GM23338 (cell line): ENCODE results near the gene RCVRN. TPM values are rescaled to one million over a fixed set of nuclear protein-coding genes. Genes with fewer than 3 reads are reported as not detected.

Experiments used
- ATAC-seq: fragments of 200-7000 bp; cut with Tn5 transposase; 3 replicates; pipeline ENCODE4 v1.9.1; 2020
- DNase-seq: peaks from one replicate; pipeline ENCODE4 v3.0.0-alpha.2; 2015; ENCODE audit warnings: low spot score
- H2AFZ ChIP-seq: fragments of 200-600 bp; sonication (generic); 2 replicates; pipeline ENCODE4 v1.8.0; 2016; ENCODE audit warnings: antibody characterized with exemption, mild to moderate bottlenecking, moderate library complexity
- H3F3A ChIP-seq: fragments of 200-600 bp; sonication (generic); replicated peaks from 2 replicates; pipeline ENCODE4 v1.8.0; 2017; ENCODE audit warnings: antibody characterized with exemption, mixed run types, low read depth
- H3K27ac ChIP-seq: fragments of 200-600 bp; sonication (generic); 2 replicates; pipeline ENCODE4 v1.6.1; 2016; ENCODE audit warnings: low read depth
- H3K27me3 ChIP-seq: fragments of 200-600 bp; sonication (generic); 2 replicates; pipeline ENCODE4 v1.8.0; 2016; ENCODE audit warnings: mild to moderate bottlenecking, mixed run types, moderate library complexity; ENCODE audit not compliant: insufficient read depth
- H3K36me3 ChIP-seq: fragments of 200-600 bp; sonication (generic); 2 replicates; pipeline ENCODE4 v1.8.0; 2016; ENCODE audit warnings: mild to moderate bottlenecking; ENCODE audit not compliant: insufficient read depth
- H3K4me1 ChIP-seq: fragments of 200-600 bp; sonication (generic); 2 replicates; pipeline ENCODE4 v1.8.0; 2016; ENCODE audit warnings: mild to moderate bottlenecking, moderate library complexity; ENCODE audit not compliant: insufficient read depth
- H3K4me2 ChIP-seq: fragments of 200-600 bp; sonication (generic); 2 replicates; pipeline ENCODE4 v1.7.1; 2017; ENCODE audit warnings: mixed run types
- H3K4me3 ChIP-seq: fragments of 200-600 bp; sonication (generic); 2 replicates; pipeline ENCODE4 v1.6.1; 2016; ENCODE audit warnings: mixed run types
- H3K79me2 ChIP-seq: fragments of 200-600 bp; sonication (generic); replicated peaks from 2 replicates; pipeline ENCODE4 v1.8.0; 2017; ENCODE audit warnings: mild to moderate bottlenecking; ENCODE audit not compliant: insufficient read depth
- H3K9me2 ChIP-seq: fragments of 200-600 bp; sonication (generic); 2 replicates; pipeline ENCODE4 v1.8.0; 2017; ENCODE audit not compliant: insufficient read depth
- H4K20me1 ChIP-seq: fragments of 200-600 bp; sonication (generic); replicated peaks from 2 replicates; pipeline ENCODE4 v1.8.0; 2017; ENCODE audit warnings: mild to moderate bottlenecking; ENCODE audit not compliant: insufficient read depth
- H3K27ac Mint-ChIP-seq: 2 replicates; pipeline ENCODE4 v1.8.0; 2020; ENCODE audit warnings: inconsistent platforms, mild to moderate bottlenecking, moderate library complexity, mixed read lengths
- H3K27me3 Mint-ChIP-seq: 3 replicates; pipeline ENCODE4 v1.8.0; 2022; ENCODE audit warnings: low read depth, mild to moderate bottlenecking, moderate library complexity, mixed read lengths, inconsistent platforms; ENCODE audit not compliant: insufficient read depth, poor library complexity
- H3K36me3 Mint-ChIP-seq: 3 replicates; pipeline ENCODE4 v1.8.0; 2021; ENCODE audit warnings: low read depth, mild to moderate bottlenecking, inconsistent platforms, moderate library complexity, mixed read lengths
- H3K4me1 Mint-ChIP-seq: 3 replicates; pipeline ENCODE4 v1.8.0; 2020; ENCODE audit warnings: mild to moderate bottlenecking, inconsistent platforms, mixed read lengths
- H3K4me3 Mint-ChIP-seq: 3 replicates; pipeline ENCODE4 v1.8.0; 2021; ENCODE audit warnings: moderate library complexity, mild to moderate bottlenecking, inconsistent platforms, mixed read lengths
- H3K9me3 Mint-ChIP-seq: 3 replicates; pipeline ENCODE4 v1.8.0; 2020; ENCODE audit warnings: moderate library complexity, mild to moderate bottlenecking, inconsistent platforms, mixed read lengths
- CREB1 ChIP-seq: fragments of 250-450 bp; sonication (Bioruptor Pico); IDR thresholded peaks from 2 replicates; pipeline ENCODE4 v1.5.0; 2020; ENCODE audit warnings: low read depth, mild to moderate bottlenecking, moderate library complexity
- EZH2 ChIP-seq: fragments of 200-600 bp; sonication (generic); IDR thresholded peaks from one replicate; pipeline ENCODE4 v1.8.0; 2017; ENCODE audit warnings: antibody characterized with exemption, mild to moderate bottlenecking, low read depth; ENCODE audit not compliant: unreplicated experiment
- EZH2phosphoT487 ChIP-seq: fragments of 200-600 bp; sonication (generic); IDR thresholded peaks from one replicate; pipeline ENCODE4 v1.8.1; 2018; ENCODE audit warnings: antibody characterized with exemption; ENCODE audit not compliant: unreplicated experiment
- NANOG ChIP-seq: IDR thresholded peaks from 2 replicates; pipeline ENCODE4 v1.6.1; 2016; ENCODE audit warnings: antibody characterized with exemption, borderline replicate concordance
- STAT1 ChIP-seq: IDR thresholded peaks from one replicate; pipeline ENCODE4 v1.6.1; 2016; ENCODE audit warnings: antibody characterized with exemption; ENCODE audit not compliant: unreplicated experiment
- ZNF462 ChIP-seq: fragments of 250-450 bp; sonication (Bioruptor Pico); IDR thresholded peaks from 2 replicates; pipeline ENCODE4 v1.5.0; 2020; ENCODE audit warnings: mild to moderate bottlenecking, moderate library complexity
- polyA plus RNA-seq: library from polyadenylated mRNA; unstranded; fragments of >200 nt; fragmentation: Nextera tagmentation; extraction: Ambion mirVana; gene quantifications from 2 replicates; pipeline ENCODE4 v1.2.1, GENCODE V29; 2016
- total RNA-seq: library from RNA; depleted of rRNA; stranded (reverse); fragments of >200 nt; shearing (Covaris generic); gene quantifications from 2 replicates; pipeline ENCODE4 v1.2.3, GENCODE V29; 2014
- TF ChIP-seq, protein P1 (sequence below): IDR thresholded peaks from 2 replicates; pipeline ENCODE4 v1.6.1; 2016; ENCODE audit warnings: antibody characterized with exemption

The RCVRN gene
- total and polyA plus RNA-seq, 2 experiments from 2014 or later = not detected

DNA sequence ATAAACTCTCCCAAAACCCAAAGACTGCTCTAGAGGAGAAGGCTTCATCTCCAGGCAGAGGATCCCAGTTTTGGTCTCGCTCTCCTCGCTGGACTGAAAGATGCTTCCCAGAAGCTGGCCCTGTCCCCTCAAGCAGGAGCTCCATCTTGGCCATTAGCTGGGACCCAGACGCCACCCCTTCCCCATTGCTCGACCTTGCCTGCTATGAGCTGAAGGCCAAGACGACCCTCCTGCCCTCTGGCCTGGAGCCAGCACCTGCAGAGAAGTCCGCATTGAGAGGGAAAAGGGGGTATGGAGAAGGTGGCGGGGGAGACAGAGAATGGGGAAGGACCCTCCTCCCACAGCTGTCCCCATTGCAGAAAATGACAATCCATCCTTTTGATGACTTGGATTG is 3.6 kb upstream of the RCVRN start (continued):
- TF ChIP-seq, protein P1, sequence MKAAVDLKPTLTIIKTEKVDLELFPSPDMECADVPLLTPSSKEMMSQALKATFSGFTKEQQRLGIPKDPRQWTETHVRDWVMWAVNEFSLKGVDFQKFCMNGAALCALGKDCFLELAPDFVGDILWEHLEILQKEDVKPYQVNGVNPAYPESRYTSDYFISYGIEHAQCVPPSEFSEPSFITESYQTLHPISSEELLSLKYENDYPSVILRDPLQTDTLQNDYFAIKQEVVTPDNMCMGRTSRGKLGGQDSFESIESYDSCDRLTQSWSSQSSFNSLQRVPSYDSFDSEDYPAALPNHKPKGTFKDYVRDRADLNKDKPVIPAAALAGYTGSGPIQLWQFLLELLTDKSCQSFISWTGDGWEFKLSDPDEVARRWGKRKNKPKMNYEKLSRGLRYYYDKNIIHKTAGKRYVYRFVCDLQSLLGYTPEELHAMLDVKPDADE = no peak
- TF ChIP-seq EZH2phosphoT487 (no peak), ZNF462 (CRISPR knock-in tag) (no peak), STAT1 (no peak), CREB1 (CRISPR knock-in tag) (no peak), EZH2 (no peak), NANOG (no peak)

GRCh38 chr17:9907883-9908648 is 3.0 kb upstream of the RCVRN start:
- Mint-ChIP-seq H3K4me1 (peaks cover 15% of the 10 kb centered on the region), H3K36me3 (no peaks in the 10 kb centered on the region; the same call in 2 of the 3 replicates), H3K4me3 (no peak overlapping the region), H3K27ac (no peak overlapping the region), H3K9me3 (no peaks in the 10 kb centered on the region; the same call in 2 of the 3 replicates), H3K27me3 (peaks cover 18% of the 10 kb centered on the region)
- TF ChIP-seq CREB1 (CRISPR knock-in tag) = no peak
- ATAC-seq (peak; percentile 70), DNase-seq (no peak)
- H3K27me3 ChIP-seq = no peaks in the 10 kb centered on the region
- no peak overlapping the region for H3K4me2 ChIP-seq
- H3K27ac ChIP-seq = no peak overlapping the region
- no peaks in the 10 kb centered on the region for H3K79me2 ChIP-seq
- H3F3A ChIP-seq = no peaks in the 10 kb centered on the region
- H4K20me1 ChIP-seq = no peaks in the 10 kb centered on the region
- H3K4me3 ChIP-seq = no peak overlapping the region
- no peak overlapping the region for H2AFZ ChIP-seq
- H3K36me3 ChIP-seq = no peaks in the 10 kb centered on the region
- H3K4me1 ChIP-seq = no peaks in the 10 kb centered on the region
- no peaks in the 10 kb centered on the region for H3K9me2 ChIP-seq
